Keratinocyte (primary cell): ENCODE measurements around the gene ZCCHC7. TPM values are rescaled to one million over a fixed set of nuclear protein-coding genes. Genes with fewer than 3 reads are reported as not detected.

Experiments
- DNase-seq: peaks from one replicate; pipeline ENCODE4 v3.0.0-alpha.2; 2011; ENCODE audit warnings: low read depth, missing footprints, low spot score
- FAIRE-seq: peaks from 2 replicates; lab custom pipeline; 2011; peaks lifted over from hg19 to GRCh38; lab: Jason Lieb, UNC
- H2AFZ ChIP-seq: 2 replicates; pipeline ENCODE4 v1.6.0; 2012; ENCODE audit warnings: low read length, control low read depth, inconsistent platforms; ENCODE audit not compliant: control insufficient read depth
- H3K27ac ChIP-seq: 2 replicates; pipeline ENCODE4 v1.5.1; 2011; ENCODE audit warnings: low read length; ENCODE audit not compliant: control insufficient read depth, insufficient read depth
- H3K27me3 ChIP-seq: 3 replicates; pipeline ENCODE4 v1.6.0; 2011; ENCODE audit warnings: low read length; ENCODE audit not compliant: control insufficient read depth, insufficient read depth; ENCODE audit errors: extremely low read depth
- H3K36me3 ChIP-seq, 2 experiments: 2 replicates in 1 of 2; 3 replicates in 1 of 2; pipeline ENCODE4 v1.5.1; 2011; ENCODE audit warnings: low read length in 2 of 2, mild to moderate bottlenecking in 1 of 2; ENCODE audit not compliant: control insufficient read depth in 2 of 2, insufficient read depth in 2 of 2; ENCODE audit errors: extremely low read depth in 1 of 2
- H3K4me1 ChIP-seq: 3 replicates; pipeline ENCODE4 v1.5.1; 2011; ENCODE audit warnings: low read length; ENCODE audit not compliant: control insufficient read depth, insufficient read depth; ENCODE audit errors: extremely low read depth
- H3K4me2 ChIP-seq: 3 replicates; pipeline ENCODE4 v1.6.0; 2011; ENCODE audit warnings: low read depth, low read length; ENCODE audit not compliant: control insufficient read depth, insufficient read depth; ENCODE audit errors: extremely low read depth
- H3K4me3 ChIP-seq, 3 experiments: fragments of 200-600 bp in 1 of 3; sonication (generic) in 1 of 3; 2 replicates in 2 of 3; 3 replicates in 1 of 3; pipeline ENCODE4 v1.5.1; 2011 to 2016; ENCODE audit warnings: low read length in 3 of 3, mild to moderate bottlenecking in 3 of 3, control low read depth in 2 of 3, inconsistent platforms in 1 of 3, low read depth in 1 of 3, mixed read lengths in 1 of 3, mixed run types in 1 of 3, moderate library complexity in 1 of 3; ENCODE audit not compliant: control insufficient read depth in 2 of 3, insufficient read depth in 2 of 3; ENCODE audit errors: extremely low read depth in 1 of 3
- H3K79me2 ChIP-seq: 2 replicates; pipeline ENCODE4 v1.6.0; 2012; ENCODE audit warnings: low read length; ENCODE audit not compliant: control insufficient read depth, insufficient read depth
- H3K9ac ChIP-seq: 3 replicates; pipeline ENCODE4 v1.6.0; 2011; ENCODE audit warnings: low read length; ENCODE audit not compliant: control insufficient read depth, insufficient read depth; ENCODE audit errors: extremely low read depth
- H3K9me1 ChIP-seq: 3 replicates; pipeline ENCODE4 v1.6.0; 2011; ENCODE audit warnings: low read length; ENCODE audit not compliant: control insufficient read depth, insufficient read depth; ENCODE audit errors: extremely low read depth
- H3K9me3 ChIP-seq: 2 replicates; pipeline ENCODE4 v1.5.1; 2012; ENCODE audit warnings: low read depth, low read length; ENCODE audit not compliant: control insufficient read depth
- H4K20me1 ChIP-seq: 3 replicates; pipeline ENCODE4 v1.6.0; 2011; ENCODE audit warnings: low read length; ENCODE audit not compliant: control insufficient read depth, insufficient read depth; ENCODE audit errors: extremely low read depth
- EZH2 ChIP-seq: IDR thresholded peaks from one replicate; pipeline ENCODE4 v1.6.1; 2012; ENCODE audit warnings: inconsistent platforms, mild to moderate bottlenecking, low read length, moderate library complexity
- dilution Hi-C: fragments of 300-500 bp; cut with MboI; formaldehyde crosslinking; loops from one replicate; pipeline ENCODE4 v1.7.0; 2020; ENCODE audit warnings: low sequenced_read_pairs; ENCODE audit not compliant: extremely low pct_ligation_motif_present
- polyA plus RNA-seq, 5 experiments: library from polyadenylated mRNA; depleted of rRNA in 3 of 5; stranded (reverse) in 3 of 5; stranded (forward) in 1 of 5; unstranded in 1 of 5; fragments of >200 nt; gene quantifications; 1 replicate in 1 of 5; 2 replicates in 3 of 5; 3 replicates in 1 of 5; pipeline versions ENCODE4 v1.2.1 to v1.2.3, GENCODE V29; 2011 to 2012; ENCODE audit warnings: missing spikeins in 2 of 5, low read depth in 1 of 5, low replicate concordance in 1 of 5
- TF ChIP-seq, protein P1 (sequence below), 3 experiments: IDR thresholded peaks in 1 of 3; conservative IDR thresholded peaks in 1 of 3; optimal IDR thresholded peaks in 1 of 3; 2 replicates in 2 of 3; 3 replicates in 1 of 3; pipeline versions ENCODE3 to v1.5.1; 2011; ENCODE audit warnings: low read length in 3 of 3, mild to moderate bottlenecking in 3 of 3, moderate library complexity in 2 of 3, control low read depth in 1 of 3, inconsistent platforms in 1 of 3; ENCODE audit not compliant: insufficient read depth in 2 of 3; ENCODE audit errors: extremely low read depth in 1 of 3

ZCCHC7 gene
- polyA plus RNA-seq, 1 donor (not counting 4 experiments of a cell fraction or from before 2014, with no cell fraction given): 16.5 TPM

GRCh38 chr9:37241340-37241739 is 121.0 kb downstream of the ZCCHC7 start:
- Histone ChIP-seq H3K9ac (no peak overlapping the region), H2AFZ (no peak overlapping the region), H3K4me3 (no peak overlapping the region), H4K20me1 (no peaks in the 10 kb centered on the region), H3K4me2 (no peak overlapping the region), H3K9me1 (no peaks in the 10 kb centered on the region), H3K9me3 (no peaks in the 10 kb centered on the region), H3K36me3 (no peaks in the 10 kb centered on the region), H3K27ac (no peak overlapping the region), H3K27me3 (no peaks in the 10 kb centered on the region), H3K4me1 (no peaks in the 10 kb centered on the region), H3K79me2 (no peaks in the 10 kb centered on the region)
- dilution Hi-C loops: no loop called here
- DNase-seq: no peak
- FAIRE-seq: no peak
- no peak for TF ChIP-seq EZH2
- TF ChIP-seq, protein P1, sequence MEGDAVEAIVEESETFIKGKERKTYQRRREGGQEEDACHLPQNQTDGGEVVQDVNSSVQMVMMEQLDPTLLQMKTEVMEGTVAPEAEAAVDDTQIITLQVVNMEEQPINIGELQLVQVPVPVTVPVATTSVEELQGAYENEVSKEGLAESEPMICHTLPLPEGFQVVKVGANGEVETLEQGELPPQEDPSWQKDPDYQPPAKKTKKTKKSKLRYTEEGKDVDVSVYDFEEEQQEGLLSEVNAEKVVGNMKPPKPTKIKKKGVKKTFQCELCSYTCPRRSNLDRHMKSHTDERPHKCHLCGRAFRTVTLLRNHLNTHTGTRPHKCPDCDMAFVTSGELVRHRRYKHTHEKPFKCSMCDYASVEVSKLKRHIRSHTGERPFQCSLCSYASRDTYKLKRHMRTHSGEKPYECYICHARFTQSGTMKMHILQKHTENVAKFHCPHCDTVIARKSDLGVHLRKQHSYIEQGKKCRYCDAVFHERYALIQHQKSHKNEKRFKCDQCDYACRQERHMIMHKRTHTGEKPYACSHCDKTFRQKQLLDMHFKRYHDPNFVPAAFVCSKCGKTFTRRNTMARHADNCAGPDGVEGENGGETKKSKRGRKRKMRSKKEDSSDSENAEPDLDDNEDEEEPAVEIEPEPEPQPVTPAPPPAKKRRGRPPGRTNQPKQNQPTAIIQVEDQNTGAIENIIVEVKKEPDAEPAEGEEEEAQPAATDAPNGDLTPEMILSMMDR (optimal IDR thresholded peaks at IDR 0.05 in 1 of 3, IDR thresholded peaks at IDR 0.05 in 1 of 3, conservative IDR thresholded peaks at IDR 0.05 in 1 of 3; ENCODE audit: extremely low read depth in 1 of 3, insufficient read depth in 2 of 3, low read length in 3 of 3): no peak

DNA sequence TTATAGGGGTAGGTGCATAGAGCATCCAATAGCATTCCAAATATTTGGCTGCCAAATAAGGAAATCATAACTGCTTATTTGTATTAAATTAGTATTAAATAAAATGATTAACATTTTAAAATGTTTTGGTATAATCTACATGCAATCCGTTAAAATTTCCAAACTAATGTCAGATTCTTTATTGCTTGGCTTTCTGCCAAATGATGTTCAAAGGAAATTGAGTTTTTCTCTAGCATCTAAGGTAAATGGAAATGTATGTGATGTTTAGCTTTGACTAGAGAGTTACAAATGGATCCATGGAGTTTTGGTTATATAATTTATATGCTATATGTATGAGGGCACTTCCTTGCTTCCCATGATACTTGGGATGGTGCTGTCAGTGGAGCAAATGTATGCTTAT is 121.7 kb downstream of the ZCCHC7 start:
- Histone ChIP-seq H3K36me3 (no peaks in the 10 kb centered on the region), H3K4me1 (no peaks in the 10 kb centered on the region), H3K4me2 (no peak overlapping the region), H3K4me3 (no peak overlapping the region), H3K9me3 (no peaks in the 10 kb centered on the region), H3K9ac (no peak overlapping the region), H3K9me1 (no peaks in the 10 kb centered on the region), H3K27me3 (no peaks in the 10 kb centered on the region), H3K79me2 (no peaks in the 10 kb centered on the region), H4K20me1 (no peaks in the 10 kb centered on the region), H3K27ac (no peak overlapping the region), H2AFZ (no peak overlapping the region)
- no peak for TF ChIP-seq EZH2
- TF ChIP-seq, protein P1 (optimal IDR thresholded peaks at IDR 0.05 in 1 of 3, IDR thresholded peaks at IDR 0.05 in 1 of 3, conservative IDR thresholded peaks at IDR 0.05 in 1 of 3; ENCODE audit: extremely low read depth in 1 of 3, insufficient read depth in 2 of 3, low read length in 3 of 3): no peak
- DNase-seq (no peak), FAIRE-seq (no peak)
- dilution Hi-C loops: no loop called here
